KBM-7 (cell line): ENCODE measurements around the gene PRRC2C.
"Not testable (repeated sequence)": the region's sequence is repeated elsewhere in the genome, so short reads cannot be mapped to it uniquely, and the experiment has no call there.

Experiments
- DNase-seq: peaks from one replicate; pipeline ENCODE4 v3.0.0-alpha.2; 2015
- in situ Hi-C: fragments of 300-500 bp; cut with MboI; formaldehyde crosslinking; loops from 2 replicates; pipeline ENCODE4 v1.14.3; 2020; ENCODE audit warnings: low sequenced_read_pairs, low pct_unique_long_range_greater_than_20kb, mixed read lengths

PRRC2C gene

GRCh38 chr1:171485375-171486047, at the start of gene PRRC2C:
Gene PRRC2C, plus strand, starts transcription at chr1:171485530. Its CDS starts 26,559 bp downstream, at chr1:171512089.
- DNase-seq: peak; percentile 96
- in situ Hi-C loops: no loop called here

GRCh38 chr1:171438441-171438840, 46.9 kb upstream of the PRRC2C start:
- in situ Hi-C loops: no loop called here
- no peak for DNase-seq

- in situ Hi-C loops, DNase-seq: not testable (repeated sequence)
Measured at GRCh38 chr1:171440201-171440600, 45.1 kb upstream of the PRRC2C start.

- DNase-seq, in situ Hi-C loops: not testable (repeated sequence)
Measured at GRCh38 chr1:171441278-171441895, 43.9 kb upstream of the PRRC2C start.

GRCh38 chr1:171446386-171446785, 38.9 kb upstream of the PRRC2C start:
- in situ Hi-C loops: no loop called here

GRCh38 chr1:171455967-171456366, 29.4 kb upstream of the PRRC2C start:
- no peak for DNase-seq
- in situ Hi-C loops: no loop called here

More at GRCh38 chr1:171446386-171446785, 38.9 kb upstream of the PRRC2C start:
- DNase-seq: no peak

GRCh38 chr1:171457412-171457811, 27.9 kb upstream of the PRRC2C start:
- in situ Hi-C loops: no loop called here
- no peak for DNase-seq

- no peak for DNase-seq
- in situ Hi-C loops: no loop called here
Measured at GRCh38 chr1:171460018-171460620, 25.2 kb upstream of the PRRC2C start.

GRCh38 chr1:171467626-171468025, 17.7 kb upstream of the PRRC2C start:
- no peak for DNase-seq
- in situ Hi-C loops: no loop called here

- DNase-seq: no peak
- in situ Hi-C loops: no loop called here
Measured at GRCh38 chr1:171468120-171468750, 17.1 kb upstream of the PRRC2C start.

- no peak for DNase-seq
Measured at GRCh38 chr1:171470726-171471125, 14.6 kb upstream of the PRRC2C start.

GRCh38 chr1:171472183-171472647, 13.1 kb upstream of the PRRC2C start:
- in situ Hi-C loops: no loop called here
- DNase-seq: no peak

More at GRCh38 chr1:171470726-171471125, 14.6 kb upstream of the PRRC2C start:
- in situ Hi-C loops: no loop called here

- in situ Hi-C loops: no loop called here
- no peak for DNase-seq
Measured at GRCh38 chr1:171476829-171477228, 8.5 kb upstream of the PRRC2C start.

GRCh38 chr1:171477804-171478203, 7.5 kb upstream of the PRRC2C start:
- in situ Hi-C loops: no loop called here
- no peak for DNase-seq

GRCh38 chr1:171480035-171480434, 5.3 kb upstream of the PRRC2C start:
- DNase-seq: no peak
- in situ Hi-C loops: no loop called here

- no peak for DNase-seq
- in situ Hi-C loops: no loop called here
Measured at GRCh38 chr1:171484760-171485374, 463 bp upstream of the PRRC2C start.

- in situ Hi-C loops: no loop called here
- peak; percentile 79 for DNase-seq
Measured at GRCh38 chr1:171486048-171486519, 754 bp downstream of the PRRC2C start.

GRCh38 chr1:171487038-171487437, 1.7 kb downstream of the PRRC2C start:
- in situ Hi-C loops: no loop called here
- no peak for DNase-seq

GRCh38 chr1:171488190-171488929, 3.0 kb downstream of the PRRC2C start:
- DNase-seq: no peak
- in situ Hi-C loops: no loop called here
